ENCODE measurements around the gene HORMAD2. TPM values are rescaled to one million over a fixed set of nuclear protein-coding genes. Genes with fewer than 3 reads are reported as not detected.

HORMAD2 gene
- total RNA-seq, 1 donor from 2014 or later: not detected

DNA sequence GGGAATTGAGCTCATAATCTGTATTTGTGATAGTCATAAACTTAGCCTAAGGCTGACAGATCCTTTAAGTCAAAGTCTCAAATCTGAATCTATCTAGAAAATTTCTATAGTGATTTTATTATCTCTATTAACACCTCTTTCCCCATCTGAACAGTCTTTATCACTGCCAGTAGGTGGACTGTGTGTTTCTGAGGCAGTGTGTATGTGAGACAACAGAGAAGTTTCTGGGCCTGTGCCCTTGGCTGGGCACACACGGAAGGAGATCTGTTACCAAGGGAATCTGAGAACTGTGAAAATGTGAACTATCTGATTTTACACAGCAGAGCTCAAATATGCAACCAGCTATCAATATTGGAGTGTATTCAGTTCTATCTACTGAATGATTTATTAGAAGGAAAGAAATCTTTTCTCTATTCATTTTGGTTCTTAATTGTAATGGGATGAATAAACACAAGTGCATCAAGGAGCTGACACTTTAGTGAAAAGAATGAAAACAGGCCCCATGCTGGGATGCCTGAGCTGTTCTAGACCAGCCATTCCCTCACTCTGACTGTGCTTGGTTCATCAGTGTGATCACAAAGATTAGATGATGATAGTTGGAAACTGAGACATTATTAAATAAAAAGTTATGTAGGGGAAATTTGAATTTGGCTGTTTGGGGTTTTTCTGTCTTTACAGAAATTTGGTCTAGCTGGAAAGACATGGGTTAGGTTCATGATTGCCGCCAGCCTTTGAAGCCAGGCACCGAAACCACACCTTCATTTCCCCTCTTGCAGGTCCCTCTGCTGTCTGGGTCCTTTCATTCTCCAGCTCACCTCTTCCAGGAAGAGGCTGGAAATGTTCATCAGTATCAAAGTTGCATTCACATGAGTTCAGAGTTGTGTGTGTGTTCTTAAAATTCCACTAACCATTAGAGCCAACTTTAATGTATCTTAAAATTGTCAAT is 98.2 kb downstream of the HORMAD2 start:
- no peaks in the 10 kb centered on the region for H3K27me3 Mint-ChIP-seq (ENCODE audit: low read depth, unreplicated experiment)
- H3K27ac Mint-ChIP-seq (ENCODE audit: unreplicated experiment): no peak overlapping the region
- no peak overlapping the region for H3K4me3 Mint-ChIP-seq (ENCODE audit: unreplicated experiment)
- Histone ChIP-seq H3K36me3 (ENCODE audit: insufficient read depth, low read length) (no peaks in the 10 kb centered on the region), H3K4me3 (ENCODE audit: insufficient read depth, low read depth, low read length) (no peak overlapping the region), H3K27ac (ENCODE audit: low read depth, low read length) (no peak overlapping the region), H3K4me2 (ENCODE audit: low read length) (no peak overlapping the region), H2AFZ (ENCODE audit: low read depth, low read length) (no peak overlapping the region), H3K9me3 (ENCODE audit: insufficient read depth, low read depth, low read length) (no peaks in the 10 kb centered on the region), H3K4me1 (ENCODE audit: insufficient read depth, low read length) (no peaks in the 10 kb centered on the region), H3K79me2 (ENCODE audit: insufficient read depth, low read length) (no peaks in the 10 kb centered on the region), H4K20me1 (ENCODE audit: insufficient read depth, low read length) (no peaks in the 10 kb centered on the region), H3K27me3 (ENCODE audit: insufficient read depth, low read length) (no peaks in the 10 kb centered on the region), H3K9ac (ENCODE audit: low read length) (no peak overlapping the region)
- TF ChIP-seq, protein P1, sequence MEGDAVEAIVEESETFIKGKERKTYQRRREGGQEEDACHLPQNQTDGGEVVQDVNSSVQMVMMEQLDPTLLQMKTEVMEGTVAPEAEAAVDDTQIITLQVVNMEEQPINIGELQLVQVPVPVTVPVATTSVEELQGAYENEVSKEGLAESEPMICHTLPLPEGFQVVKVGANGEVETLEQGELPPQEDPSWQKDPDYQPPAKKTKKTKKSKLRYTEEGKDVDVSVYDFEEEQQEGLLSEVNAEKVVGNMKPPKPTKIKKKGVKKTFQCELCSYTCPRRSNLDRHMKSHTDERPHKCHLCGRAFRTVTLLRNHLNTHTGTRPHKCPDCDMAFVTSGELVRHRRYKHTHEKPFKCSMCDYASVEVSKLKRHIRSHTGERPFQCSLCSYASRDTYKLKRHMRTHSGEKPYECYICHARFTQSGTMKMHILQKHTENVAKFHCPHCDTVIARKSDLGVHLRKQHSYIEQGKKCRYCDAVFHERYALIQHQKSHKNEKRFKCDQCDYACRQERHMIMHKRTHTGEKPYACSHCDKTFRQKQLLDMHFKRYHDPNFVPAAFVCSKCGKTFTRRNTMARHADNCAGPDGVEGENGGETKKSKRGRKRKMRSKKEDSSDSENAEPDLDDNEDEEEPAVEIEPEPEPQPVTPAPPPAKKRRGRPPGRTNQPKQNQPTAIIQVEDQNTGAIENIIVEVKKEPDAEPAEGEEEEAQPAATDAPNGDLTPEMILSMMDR (IDR thresholded peaks at IDR 0.05; ENCODE audit: insufficient read depth, low read depth, low read length): peak; percentile 11
- no peak for TF ChIP-seq EZH2 (IDR thresholded peaks at IDR 0.05; ENCODE audit: insufficient read depth, low read length)
- no peaks in the 10 kb centered on the region for H3K36me3 Mint-ChIP-seq (ENCODE audit: low read depth, unreplicated experiment)
- H3K9me3 Mint-ChIP-seq (ENCODE audit: unreplicated experiment): no peaks in the 10 kb centered on the region
- DNase-seq (ENCODE audit: low read depth) (no peak), FAIRE-seq (no peak)
- H3K4me1 Mint-ChIP-seq (ENCODE audit: low read depth, unreplicated experiment): peaks cover 10% of the 10 kb centered on the region

DNA sequence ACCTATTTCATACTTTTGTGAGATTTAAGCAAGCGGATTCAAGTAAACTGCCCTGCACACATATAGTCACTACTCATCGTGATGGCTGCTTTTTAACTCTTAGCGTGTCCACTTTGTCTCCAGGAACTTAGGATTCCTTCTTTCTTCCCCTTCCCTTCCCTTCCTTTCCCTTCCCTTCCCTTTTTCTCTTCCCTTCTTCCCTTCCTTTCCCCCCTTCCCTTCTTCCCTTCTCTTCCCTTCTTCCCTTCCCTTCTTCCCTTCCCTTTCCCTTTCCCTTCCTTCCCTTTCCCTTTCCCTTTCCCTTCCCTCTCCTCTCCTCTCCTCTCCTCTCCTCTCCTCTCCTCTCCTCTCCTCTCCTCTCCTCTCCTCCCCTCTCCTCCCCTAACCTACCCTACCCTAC is 100.4 kb downstream of the HORMAD2 start:
- TF ChIP-seq, protein P1 (IDR thresholded peaks at IDR 0.05; ENCODE audit: insufficient read depth, low read depth, low read length): no peak
- no peak for TF ChIP-seq EZH2 (IDR thresholded peaks at IDR 0.05; ENCODE audit: insufficient read depth, low read length)
- H3K36me3 ChIP-seq (ENCODE audit: insufficient read depth, low read length): no peaks in the 10 kb centered on the region
- H3K4me2 ChIP-seq (ENCODE audit: low read length): no peak overlapping the region
- Mint-ChIP-seq H3K9me3 (ENCODE audit: unreplicated experiment) (no peaks in the 10 kb centered on the region), H3K36me3 (ENCODE audit: low read depth, unreplicated experiment) (no peaks in the 10 kb centered on the region), H3K4me3 (ENCODE audit: unreplicated experiment) (no peak overlapping the region), H3K27me3 (ENCODE audit: low read depth, unreplicated experiment) (no peaks in the 10 kb centered on the region), H3K4me1 (ENCODE audit: low read depth, unreplicated experiment) (peaks cover 26% of the 10 kb centered on the region), H3K27ac (ENCODE audit: unreplicated experiment) (no peak overlapping the region)
- H3K27me3 ChIP-seq (ENCODE audit: insufficient read depth, low read length): no peaks in the 10 kb centered on the region
- H3K27ac ChIP-seq (ENCODE audit: low read depth, low read length): no peak overlapping the region
- DNase-seq (ENCODE audit: low read depth) (no peak), FAIRE-seq (no peak)
- no peaks in the 10 kb centered on the region for H3K79me2 ChIP-seq (ENCODE audit: insufficient read depth, low read length)
- no peak overlapping the region for H3K4me3 ChIP-seq (ENCODE audit: insufficient read depth, low read depth, low read length)
- no peaks in the 10 kb centered on the region for H3K4me1 ChIP-seq (ENCODE audit: insufficient read depth, low read length)
- H2AFZ ChIP-seq (ENCODE audit: low read depth, low read length): no peak overlapping the region
- no peak overlapping the region for H3K9ac ChIP-seq (ENCODE audit: low read length)
- no peaks in the 10 kb centered on the region for H3K9me3 ChIP-seq (ENCODE audit: insufficient read depth, low read depth, low read length)
- H4K20me1 ChIP-seq (ENCODE audit: insufficient read depth, low read length): no peaks in the 10 kb centered on the region
